HEK293 (cell line): ENCODE results near the gene THRA.

ENCODE experiments used
- CTCF ChIA-PET: fragments of 350-600 bp; formaldehyde crosslinking; extraction: SDS; loops from one replicate; lab custom pipeline; 2021; ENCODE audit warnings: antibody characterized with exemption; lab: Yijun Ruan, JAX
- POLR2A ChIA-PET: fragments of 300-600 bp; formaldehyde crosslinking; extraction: SDS; loops from one replicate; lab custom pipeline; 2020; ENCODE audit warnings: antibody characterized with exemption, inconsistent platforms; lab: Yijun Ruan, JAX
- H3K27ac ChIP-seq: fragments of 200-500 bp; sonication (Bioruptor generic); 2 replicates; pipeline ENCODE4 v1.5.1; 2014; ENCODE audit warnings: low read depth, low read length, control low read depth, inconsistent platforms; ENCODE audit errors: extremely low read depth
- H3K36me3 ChIP-seq, 2 experiments: fragments of 200-500 bp in 1 of 2; sonication (Bioruptor generic) in 1 of 2; 1 replicate in 1 of 2; 2 replicates in 1 of 2; pipeline ENCODE4 v1.5.1; 2014 to 2017; ENCODE audit warnings: inconsistent platforms in 2 of 2, low read length in 2 of 2; ENCODE audit not compliant: control insufficient read depth in 2 of 2, insufficient read depth in 1 of 2
- H3K4me1 ChIP-seq: fragments of 200-500 bp; sonication (Bioruptor generic); 2 replicates; pipeline ENCODE4 v1.5.1; 2014; ENCODE audit warnings: mild to moderate bottlenecking, low read length, inconsistent platforms; ENCODE audit not compliant: control insufficient read depth, insufficient read depth
- H3K4me3 ChIP-seq: 2 replicates; pipeline ENCODE4 v1.5.1; 2011; ENCODE audit warnings: low read depth, mild to moderate bottlenecking, control low read depth, low read length, moderate library complexity
- H3K9me3 ChIP-seq: fragments of 200-500 bp; sonication (Bioruptor generic); 2 replicates; pipeline ENCODE4 v1.5.1; 2014; ENCODE audit warnings: low read depth, low read length, inconsistent platforms; ENCODE audit not compliant: control insufficient read depth, insufficient read depth
- KLF1 ChIP-seq: fragments of 450-650 bp; formaldehyde crosslinking; IDR thresholded peaks from 2 replicates; pipeline ENCODE4 v1.5.1; 2016; ENCODE audit warnings: missing biosample characterization, missing genetic modification characterization
- KLF17 ChIP-seq: fragments of 450-650 bp; formaldehyde crosslinking; IDR thresholded peaks from 2 replicates; pipeline ENCODE4 v1.5.1; 2016; ENCODE audit warnings: missing biosample characterization, missing genetic modification characterization
- PRDM1 ChIP-seq: fragments of 450-650 bp; formaldehyde crosslinking; IDR thresholded peaks from 2 replicates; pipeline ENCODE4; 2016; ENCODE audit warnings: missing biosample characterization, missing genetic modification characterization
- PRDM10 ChIP-seq: fragments of 450-650 bp; formaldehyde crosslinking; IDR thresholded peaks from 2 replicates; pipeline ENCODE4 v1.5.1; 2016; ENCODE audit warnings: missing biosample characterization, missing genetic modification characterization
- RBAK ChIP-seq: fragments of 450-650 bp; formaldehyde crosslinking; IDR thresholded peaks from 2 replicates; pipeline ENCODE4 v1.5.1; 2016; ENCODE audit warnings: missing biosample characterization, missing genetic modification characterization
- REPIN1 ChIP-seq: fragments of 450-650 bp; formaldehyde crosslinking; IDR thresholded peaks from 2 replicates; pipeline ENCODE4 v1.5.1; 2017; ENCODE audit warnings: missing biosample characterization, missing genetic modification characterization, low read depth
- SP3 ChIP-seq: fragments of 450-650 bp; formaldehyde crosslinking; IDR thresholded peaks from 2 replicates; pipeline ENCODE4 v1.5.1; 2016; ENCODE audit warnings: missing biosample characterization, missing genetic modification characterization
- ZBTB17 ChIP-seq: fragments of 450-650 bp; formaldehyde crosslinking; IDR thresholded peaks from 2 replicates; pipeline ENCODE4 v1.5.1; 2016; ENCODE audit warnings: missing biosample characterization, missing genetic modification characterization
- ZBTB20 ChIP-seq: fragments of 450-650 bp; formaldehyde crosslinking; IDR thresholded peaks from 2 replicates; pipeline ENCODE4 v1.5.1; 2016; ENCODE audit warnings: missing biosample characterization, missing genetic modification characterization
- ZBTB48 ChIP-seq: fragments of 450-650 bp; formaldehyde crosslinking; IDR thresholded peaks from 2 replicates; pipeline ENCODE4 v1.5.1; 2016; ENCODE audit warnings: missing biosample characterization, missing genetic modification characterization
- ZBTB8A ChIP-seq: fragments of 450-650 bp; formaldehyde crosslinking; IDR thresholded peaks from 2 replicates; pipeline ENCODE4 v1.5.1; 2016; ENCODE audit warnings: missing biosample characterization, missing genetic modification characterization
- ZNF121 ChIP-seq: fragments of 450-650 bp; formaldehyde crosslinking; IDR thresholded peaks from 2 replicates; pipeline ENCODE4 v1.5.1; 2016; ENCODE audit warnings: missing biosample characterization, missing genetic modification characterization
- ZNF133 ChIP-seq: fragments of 450-650 bp; formaldehyde crosslinking; IDR thresholded peaks from 2 replicates; pipeline ENCODE4 v1.5.1; 2016; ENCODE audit warnings: missing biosample characterization, missing genetic modification characterization
- ZNF214 ChIP-seq: fragments of 450-650 bp; formaldehyde crosslinking; IDR thresholded peaks from 2 replicates; pipeline ENCODE4 v1.5.1; 2017; ENCODE audit warnings: missing biosample characterization, mild to moderate bottlenecking, missing genetic modification characterization, borderline replicate concordance
- ZNF335 ChIP-seq: fragments of 450-650 bp; formaldehyde crosslinking; conservative IDR thresholded peaks from 2 replicates; pipeline ENCODE4 v1.5.1; 2016; ENCODE audit warnings: missing biosample characterization, missing genetic modification characterization
- ZNF449 ChIP-seq: fragments of 450-650 bp; formaldehyde crosslinking; IDR thresholded peaks from 2 replicates; pipeline ENCODE4 v1.5.1; 2017; ENCODE audit warnings: missing biosample characterization, mild to moderate bottlenecking, missing genetic modification characterization, moderate library complexity
- ZNF48 ChIP-seq: fragments of 450-650 bp; formaldehyde crosslinking; IDR thresholded peaks from 2 replicates; pipeline ENCODE4 v1.5.1; 2016; ENCODE audit warnings: missing biosample characterization, missing genetic modification characterization
- ZNF561 ChIP-seq: fragments of 450-650 bp; IDR thresholded peaks from 2 replicates; pipeline ENCODE4 v1.5.1; 2018; ENCODE audit warnings: missing biosample characterization, missing genetic modification characterization, borderline replicate concordance
- ZNF580 ChIP-seq: fragments of 450-650 bp; formaldehyde crosslinking; IDR thresholded peaks from 2 replicates; pipeline ENCODE4 v1.5.1; 2016; ENCODE audit warnings: missing biosample characterization, missing genetic modification characterization
- ZNF596 ChIP-seq: fragments of 450-650 bp; IDR thresholded peaks from 2 replicates; pipeline ENCODE4 v1.5.0; 2018; ENCODE audit warnings: missing biosample characterization, mild to moderate bottlenecking, missing genetic modification characterization, moderate library complexity
- ZNF660 ChIP-seq: fragments of 450-650 bp; IDR thresholded peaks from 2 replicates; pipeline ENCODE4 v1.5.1; 2018; ENCODE audit warnings: missing biosample characterization, mild to moderate bottlenecking, missing genetic modification characterization
- ZNF76 ChIP-seq: fragments of 450-650 bp; formaldehyde crosslinking; IDR thresholded peaks from 2 replicates; pipeline ENCODE4; 2016; ENCODE audit warnings: low read depth, missing biosample characterization, missing genetic modification characterization, borderline replicate concordance

The THRA gene

GRCh38 chr17:40113907-40114245 lies 51.1 kb downstream of the THRA start:
- peaks cover 31% of the 10 kb centered on the region for H3K4me1 ChIP-seq
- ChIA-PET CTCF (interaction anchor here (0.6 to 7.8 kb wide), 32 partner anchors 10 to 241 kb away, joined by 3 to 182 read pairs (median 15); partner anchors contain the start of genes CASC3, CDC6, CSF3 and MSL1), POLR2A (interaction anchor here (0.5 to 8.2 kb wide), 24 partner anchors 10 to 662 kb away, joined by 3 to 117 read pairs (median 6); partner anchors contain the start of genes CASC3, MED24, MSL1 and NR1D1)
- no peaks in the 10 kb centered on the region for H3K9me3 ChIP-seq
- no peaks in the 10 kb centered on the region; a peak in 1 of 3 replicates for H3K36me3 ChIP-seq
- H3K27ac ChIP-seq: peak overlapping the region; percentile 79
- H3K4me3 ChIP-seq: no peak overlapping the region
- TF ChIP-seq ZBTB48 (no peak), ZBTB8A (tag by site-specific recombination) (no peak), ZNF214 (tag by site-specific recombination) (no peak), KLF1 (tag by site-specific recombination) (0 out of 2 replicates have a peak, but pooled peaks have one; percentile 3), ZNF580 (tag by site-specific recombination) (no peak), PRDM1 (tag by site-specific recombination) (peak; percentile 84), ZNF449 (tag by site-specific recombination) (0 out of 2 replicates have a peak, but pooled peaks have one; percentile 5)
- TF ChIP-seq, all 188 proteins: peak for 3

GRCh38 chr17:40115101-40115436 lies 52.3 kb downstream of the THRA start:
- TF ChIP-seq ZNF121 (tag by site-specific recombination): peak; percentile 100; the same call in 1 of the 2 replicates
- no peak for TF ChIP-seq RBAK
- TF ChIP-seq, all 188 proteins: peak for 1
- Histone ChIP-seq H3K9me3 (no peaks in the 10 kb centered on the region), H3K27ac (peak overlapping the region; percentile 79), H3K4me3 (no peak overlapping the region), H3K4me1 (peaks cover 28% of the 10 kb centered on the region), H3K36me3 (no peaks in the 10 kb centered on the region; a peak in 1 of 3 replicates)
- ChIA-PET CTCF (interaction anchor here (2.9 to 7.8 kb wide), 7 partner anchors 9 to 88 kb away, joined by 15 to 182 read pairs (median 67); partner anchors contain the start of gene MSL1), POLR2A (interaction anchor here (0.6 to 8.2 kb wide), 14 partner anchors 9 to 1611 kb away, joined by 3 to 117 read pairs (median 4); partner anchors contain the start of genes CASC3, MED24, MSL1 and NR1D1)

GRCh38 chr17:40121181-40122135 lies 58.7 kb downstream of the THRA start, which contains the start of gene MSL1:
MSL1 (plus strand) TSS chr17:40121971; CDS start chr17:40122613, 642 bp downstream.
- CTCF ChIA-PET: interaction anchor here (0.6 to 4.8 kb wide), 8 partner anchors 9 to 360 kb away, joined by 3 to 82 read pairs (median 6); partner anchors contain the start of genes CSF3 and MED24
- POLR2A ChIA-PET: interaction anchor here (0.7 to 7.5 kb wide), 12 partner anchors 8 to 190 kb away, joined by 3 to 109 read pairs (median 4); partner anchors contain the start of genes CASC3, MED24, NR1D1 and THRA
- Histone ChIP-seq H3K9me3 (no peaks in the 10 kb centered on the region), H3K4me3 (peak within 1 kb of the TSS; percentile 72), H3K4me1 (no peaks in the 10 kb centered on the region; the same call in none of the 2 replicates), H3K27ac (peak within 1 kb of the TSS; percentile 95), H3K36me3 (peaks cover 12 to 15% of the 10 kb centered on the region in 2 experiments)
- TF ChIP-seq ZNF660 (tag by site-specific recombination) (peak; percentile 40; the same call in 1 of the 2 replicates), ZBTB20 (tag by site-specific recombination) (peak; percentile 87), ZNF596 (tag by site-specific recombination) (no peak), ZBTB17 (tag by site-specific recombination) (no peak), SP3 (tag by site-specific recombination) (peak; percentile 75), ZNF335 (tag by site-specific recombination) (peak; percentile 80), ZNF561 (0 out of 2 replicates have a peak, but pooled peaks have one; percentile 1), ZNF76 (tag by site-specific recombination) (peak; percentile 58; the same call in 1 of the 2 replicates), REPIN1 (tag by site-specific recombination) (no peak), ZBTB48 (peak; percentile 44; the same call in 1 of the 2 replicates), ZNF48 (tag by site-specific recombination) (no peak), ZNF133 (tag by site-specific recombination) (no peak), PRDM10 (tag by site-specific recombination) (peak; percentile 48; the same call in 1 of the 2 replicates), KLF17 (tag by site-specific recombination) (0 out of 2 replicates have a peak, but pooled peaks have one; percentile 12)
